ENCODE results near the gene AMOTL2. TPM values are rescaled to one million over a fixed set of nuclear protein-coding genes. Genes with fewer than 3 reads are reported as not detected.
A peak's percentile ranks its signal among the peaks of the same experiment; 100 is the strongest.

The AMOTL2 gene
- total RNA-seq, 2 donors from 2014 or later = 65.1 to 71.5 TPM

- 52 to 55% methylated on average over 7 of the region's 7 CpGs for WGBS, 2 donors
- DNase-seq (no peak), ATAC-seq (no peak)
- peaks cover 81% of the 10 kb centered on the region for H3K4me1 ChIP-seq
- peak in 1 of 3 donors; percentile 15 for TF ChIP-seq POLR2A (IDR thresholded peaks at IDR 0.05)
- no peak for TF ChIP-seq CTCF (IDR thresholded peaks at IDR 0.05)
- no peak overlapping the region for H3K4me3 ChIP-seq
- intact Hi-C loops (cut with DNase I) = no loop called here
- peak overlapping the region; percentile 92 to 99 (median 98) for H3K27ac ChIP-seq
- no peaks in the 10 kb centered on the region for H3K27me3 ChIP-seq
- H3K36me3 ChIP-seq (replicated peaks in 1 of 2; ENCODE audit: insufficient read depth in 1 of 2, low read depth in 2 of 2) = peaks cover 2 to 7% of the 10 kb centered on the region in 2 donors
- H3K9me3 ChIP-seq = no peaks in the 10 kb centered on the region
Observed at GRCh38 chr3:134371542-134372324, 2.5 kb downstream of the AMOTL2 start.

DNA sequence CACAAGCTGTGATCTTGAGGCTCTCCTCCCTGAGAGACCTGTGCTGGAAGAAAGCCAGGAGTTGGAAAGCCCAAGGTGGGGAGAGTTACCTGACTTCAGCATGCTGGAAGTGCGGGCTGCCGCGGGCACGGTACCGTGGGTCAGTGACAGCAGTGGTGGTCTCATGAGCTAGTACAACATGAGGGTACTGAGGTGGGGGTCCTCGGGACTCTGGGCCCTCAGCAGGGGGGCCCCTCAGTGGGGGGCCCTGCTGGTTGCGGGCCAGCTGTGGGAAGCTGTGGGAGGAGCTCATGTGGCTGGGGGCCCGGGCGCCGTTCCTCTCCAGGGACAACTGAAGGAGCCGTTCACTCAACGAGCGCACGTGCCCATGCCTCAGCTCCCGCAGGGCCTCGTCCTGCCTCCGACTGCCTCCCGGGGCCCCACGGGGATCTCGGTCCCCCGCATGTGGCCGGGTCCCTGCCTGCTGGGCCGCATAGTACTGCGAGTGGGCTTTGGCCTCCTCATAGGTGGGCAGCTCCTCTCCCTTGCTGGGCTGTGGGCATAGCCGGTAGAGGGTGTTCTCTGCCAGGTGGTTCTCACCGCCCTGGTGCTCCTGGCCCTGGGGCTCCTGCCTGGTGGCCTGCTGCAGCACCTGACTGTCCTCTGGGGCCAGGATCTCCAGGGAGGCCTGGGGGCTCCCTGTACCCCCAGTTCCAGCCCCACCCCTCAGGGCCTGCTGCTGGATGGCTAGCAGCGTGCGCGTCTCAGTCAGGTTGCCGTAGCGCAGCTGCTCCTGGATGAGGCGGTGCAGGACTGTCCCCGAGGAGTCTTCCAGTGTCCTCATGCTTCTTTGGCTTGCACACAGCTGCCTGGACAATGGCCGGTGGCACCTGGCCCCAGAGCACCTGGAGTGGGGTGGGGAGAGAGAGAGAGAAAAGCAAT lies 3.4 kb downstream of the AMOTL2 start:
- H3K9me3 ChIP-seq = no peaks in the 10 kb centered on the region
- H3K27ac ChIP-seq = peak overlapping the region; percentile 7 to 99 (median 98)
- 62 to 78% methylated on average over 10 to 32 of the region's 34 CpGs for whole genome bisulfite sequencing, 2 donors
- no peak overlapping the region for H3K4me3 ChIP-seq
- intact Hi-C loops (cut with DNase I) = no loop called here
- TF ChIP-seq POLR2A (IDR thresholded peaks at IDR 0.05) (no peak), CTCF (IDR thresholded peaks at IDR 0.05) (no peak)
- no peak for DNase-seq
- ATAC-seq = no peak
- H3K36me3 ChIP-seq (replicated peaks in 1 of 2; ENCODE audit: insufficient read depth in 1 of 2, low read depth in 2 of 2) = peaks cover 2 to 7% of the 10 kb centered on the region in 2 donors
- peaks cover 81% of the 10 kb centered on the region for H3K4me1 ChIP-seq
- no peaks in the 10 kb centered on the region for H3K27me3 ChIP-seq

- Histone ChIP-seq H3K4me1 (peaks cover 81% of the 10 kb centered on the region), H3K27me3 (no peaks in the 10 kb centered on the region), H3K4me3 (no peak overlapping the region), H3K27ac (peak overlapping the region; percentile 7 to 99 (median 98)), H3K9me3 (no peaks in the 10 kb centered on the region), H3K36me3 (replicated peaks in 1 of 2; ENCODE audit: insufficient read depth in 1 of 2, low read depth in 2 of 2) (peaks cover 4 to 12% of the 10 kb centered on the region in 2 donors)
- 69 to 81% methylated on average over 2 of the region's 2 CpGs for WGBS, 2 donors
- ATAC-seq (no peak), DNase-seq (no peak)
- intact Hi-C loops (cut with DNase I) = loop anchor here (5.0 kb wide), 1 partner anchor 53 kb away; no protein-coding TSS in a partner anchor
- TF ChIP-seq CTCF (IDR thresholded peaks at IDR 0.05) = no peak
- TF ChIP-seq POLR2A (IDR thresholded peaks at IDR 0.05) = no peak
Observed at GRCh38 chr3:134369861-134370596, 4.2 kb downstream of the AMOTL2 start.

DNA sequence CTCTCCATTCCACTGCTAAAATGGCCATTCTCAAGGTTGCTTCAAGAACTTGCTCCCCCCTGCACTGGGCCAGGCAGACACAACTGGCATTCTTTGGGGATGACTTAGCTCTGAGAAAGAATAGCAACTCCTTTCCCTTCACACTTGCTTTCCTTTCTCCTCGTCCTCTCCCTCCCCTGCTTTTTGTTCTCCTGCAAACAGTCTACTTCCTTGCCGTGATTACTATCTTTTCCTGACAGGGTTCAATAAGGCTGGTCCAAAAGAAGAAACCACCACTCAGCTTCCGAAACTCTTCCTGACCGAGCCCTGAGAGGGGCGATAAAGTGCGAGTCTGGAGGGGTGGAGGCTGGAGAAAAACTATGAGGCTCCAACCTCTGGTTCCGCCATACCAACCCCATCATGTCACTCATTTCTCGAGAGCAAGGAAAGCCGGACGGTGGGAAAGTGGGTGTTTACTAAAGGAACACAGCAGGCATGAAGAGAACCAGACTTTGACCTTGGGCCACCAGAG lies 5.0 kb downstream of the AMOTL2 start:
- H3K27me3 ChIP-seq = no peaks in the 10 kb centered on the region
- peaks cover 83% of the 10 kb centered on the region for H3K4me1 ChIP-seq
- intact Hi-C loops (cut with DNase I) = loop anchor here (5.0 kb wide), 1 partner anchor 52 kb away; no protein-coding TSS in a partner anchor
- 62 to 72% methylated on average over 10 of the region's 10 CpGs for WGBS, 2 donors
- DNase-seq = no peak
- H3K9me3 ChIP-seq = no peaks in the 10 kb centered on the region
- H3K27ac ChIP-seq = peak overlapping the region in 3 of 4 donors; percentile 98 to 99 (median 98)
- no peak for TF ChIP-seq CTCF (IDR thresholded peaks at IDR 0.05)
- TF ChIP-seq POLR2A (IDR thresholded peaks at IDR 0.05) = no peak
- ATAC-seq = no peak
- peaks cover 4 to 12% of the 10 kb centered on the region in 2 donors for H3K36me3 ChIP-seq (replicated peaks in 1 of 2; ENCODE audit: insufficient read depth in 1 of 2, low read depth in 2 of 2)
- no peak overlapping the region for H3K4me3 ChIP-seq
